HepG2 (cell line): ENCODE data around the gene PPP2R5C.

Experiments
- CTCF ChIP-seq: sonication (generic); formaldehyde crosslinking; IDR thresholded peaks from 2 replicates; pipeline ENCODE4 v1.5.0; 2020; ENCODE audit warnings: mild to moderate bottlenecking, missing genetic modification reagents, moderate library complexity
- IRF9 ChIP-seq: sonication (generic); formaldehyde crosslinking; IDR thresholded peaks from 2 replicates; pipeline ENCODE4 v1.8.0; 2022; ENCODE audit warnings: missing genetic modification reagents, mild to moderate bottlenecking, borderline replicate concordance
- NFE2 ChIP-seq: sonication (generic); formaldehyde crosslinking; IDR thresholded peaks from 2 replicates; pipeline ENCODE4 v1.4.0; 2020; ENCODE audit warnings: missing genetic modification reagents
- NFRKB ChIP-seq: fragments of 450-650 bp; IDR thresholded peaks from 2 replicates; pipeline ENCODE4 v1.6.1; 2017
- TARDBP ChIP-seq: sonication (generic); formaldehyde crosslinking; IDR thresholded peaks from 2 replicates; pipeline ENCODE4 v1.8.0; 2022; ENCODE audit warnings: mild to moderate bottlenecking, missing genetic modification reagents
- TCF7L2 ChIP-seq: IDR thresholded peaks from 2 replicates; pipeline ENCODE4 v1.6.1; 2011; ENCODE audit warnings: mild to moderate bottlenecking, low read depth, low read length, moderate library complexity
- THAP8 ChIP-seq: sonication (generic); formaldehyde crosslinking; IDR thresholded peaks from 2 replicates; pipeline ENCODE4 v1.5.1; 2020; ENCODE audit warnings: missing genetic modification reagents, mild to moderate bottlenecking, borderline replicate concordance
- ZBTB3 ChIP-seq: sonication (generic); formaldehyde crosslinking; IDR thresholded peaks from 2 replicates; pipeline ENCODE4 v1.4.0; 2020; ENCODE audit warnings: low read depth, mild to moderate bottlenecking, moderate library complexity, missing genetic modification reagents, borderline replicate concordance
- ZNF160 ChIP-seq: sonication (generic); formaldehyde crosslinking; IDR thresholded peaks from 2 replicates; pipeline ENCODE4 v1.8.0; 2022; ENCODE audit warnings: mild to moderate bottlenecking, inconsistent platforms, missing genetic modification reagents
- ZNF451 ChIP-seq: sonication (generic); formaldehyde crosslinking; IDR thresholded peaks from 2 replicates; pipeline ENCODE4 v1.5.0; 2020; ENCODE audit warnings: mild to moderate bottlenecking, missing genetic modification reagents
- ZNF687 ChIP-seq: sonication (generic); formaldehyde crosslinking; IDR thresholded peaks from 2 replicates; pipeline ENCODE4 v1.5.1; 2020; ENCODE audit warnings: mild to moderate bottlenecking, missing genetic modification reagents, moderate library complexity
- ZNF766 ChIP-seq: sonication (generic); formaldehyde crosslinking; IDR thresholded peaks from 2 replicates; pipeline ENCODE4 v1.5.0; 2020; ENCODE audit warnings: missing genetic modification reagents, borderline replicate concordance

GRCh38 chr14:101973356-101973755 is 211.8 kb downstream of the PPP2R5C start:
- TF ChIP-seq NFRKB (no peak), CTCF (CRISPR knock-in tag) (no peak), TARDBP (CRISPR knock-in tag) (no peak), IRF9 (CRISPR knock-in tag) (no peak), TCF7L2 (no peak), THAP8 (CRISPR knock-in tag) (no peak), ZNF766 (CRISPR knock-in tag) (no peak), ZNF687 (CRISPR knock-in tag) (no peak), ZNF160 (CRISPR knock-in tag) (no peak), ZNF451 (no peak), ZBTB3 (CRISPR knock-in tag) (no peak), NFE2 (CRISPR knock-in tag) (no peak)
